H9 (cell line): ENCODE results near the gene LIMK2. TPM values are rescaled to one million over a fixed set of nuclear protein-coding genes. Genes with fewer than 3 reads are reported as not detected.
"Not testable (repeated sequence)": the region's sequence is repeated elsewhere in the genome, so short reads cannot be mapped to it uniquely, and the experiment has no call there.

Experiments
- DNase-seq: peaks from one replicate; pipeline ENCODE4 v3.0.0-alpha.2; 2017
- H2AFZ ChIP-seq: one replicate; pipeline ENCODE4 v1.6.1; 2013; ENCODE audit warnings: mild to moderate bottlenecking, low read length, control low read depth, moderate library complexity
- H2AK5ac ChIP-seq: 2 replicates; pipeline ENCODE4 v1.6.1; 2013; ENCODE audit warnings: low read length, control low read depth, mixed read lengths; ENCODE audit not compliant: insufficient read length
- H2BK120ac ChIP-seq: one replicate; pipeline ENCODE4 v1.6.1; 2013; ENCODE audit warnings: low read depth, mild to moderate bottlenecking, low read length, control low read depth, inconsistent platforms; ENCODE audit not compliant: poor library complexity, severe bottlenecking
- H2BK12ac ChIP-seq: 2 replicates; pipeline ENCODE4 v1.6.1; 2013; ENCODE audit warnings: low read length, control low read depth, mixed read lengths, low read depth; ENCODE audit not compliant: insufficient read length
- H2BK15ac ChIP-seq: 2 replicates; pipeline ENCODE4 v1.6.1; 2013; ENCODE audit warnings: low read depth, low read length, control low read depth
- H2BK20ac ChIP-seq: one replicate; pipeline ENCODE4 v1.6.1; 2013; ENCODE audit warnings: low read depth, mild to moderate bottlenecking, low read length, control low read depth, inconsistent platforms; ENCODE audit not compliant: poor library complexity, severe bottlenecking
- H2BK5ac ChIP-seq: 2 replicates; pipeline ENCODE4 v1.6.1; 2013; ENCODE audit warnings: low read length, control low read depth, mixed read lengths; ENCODE audit not compliant: insufficient read length
- H3K14ac ChIP-seq: 2 replicates; pipeline ENCODE4 v1.6.1; 2013; ENCODE audit warnings: low read length, control low read depth; ENCODE audit not compliant: insufficient read depth
- H3K18ac ChIP-seq: 2 replicates; pipeline ENCODE4 v1.6.1; 2013; ENCODE audit warnings: low read depth, mild to moderate bottlenecking, mixed read lengths, low read length, control low read depth; ENCODE audit not compliant: insufficient read length
- H3K23ac ChIP-seq: 2 replicates; pipeline ENCODE4 v1.6.1; 2013; ENCODE audit warnings: low read length, control low read depth, mixed read lengths, low read depth; ENCODE audit not compliant: insufficient read length
- H3K23me2 ChIP-seq: 2 replicates; pipeline ENCODE4 v1.6.1; 2013; ENCODE audit warnings: low read depth, mild to moderate bottlenecking, mixed read lengths, low read length, control low read depth; ENCODE audit not compliant: insufficient read length, poor library complexity, severe bottlenecking
- H3K27ac ChIP-seq: 2 replicates; pipeline ENCODE4 v1.5.1; 2013; ENCODE audit warnings: low read length, control low read depth, mixed read lengths, low read depth; ENCODE audit not compliant: insufficient read length
- H3K27me3 ChIP-seq: 2 replicates; pipeline ENCODE4 v1.6.1; 2013; ENCODE audit warnings: low read length, control low read depth, inconsistent platforms; ENCODE audit not compliant: insufficient read depth
- H3K4ac ChIP-seq: 2 replicates; pipeline ENCODE4 v1.6.1; 2013; ENCODE audit warnings: low read depth, mild to moderate bottlenecking, control low read depth, inconsistent platforms, low read length, moderate library complexity
- H3K4me1 ChIP-seq: 2 replicates; pipeline ENCODE4 v1.6.1; 2013; ENCODE audit warnings: low read length, control low read depth, inconsistent platforms; ENCODE audit not compliant: insufficient read depth
- H3K4me2 ChIP-seq: 2 replicates; pipeline ENCODE4 v1.6.1; 2013; ENCODE audit warnings: low read length, control low read depth, mixed read lengths; ENCODE audit not compliant: insufficient read length, insufficient read depth
- H3K56ac ChIP-seq: 2 replicates; pipeline ENCODE4 v1.6.1; 2013; ENCODE audit warnings: low read depth, mild to moderate bottlenecking, mixed read lengths, low read length, control low read depth; ENCODE audit not compliant: insufficient read length
- H3K79me1 ChIP-seq: 2 replicates; pipeline ENCODE4 v1.6.1; 2013; ENCODE audit warnings: low read depth, mild to moderate bottlenecking, moderate library complexity, low read length, control low read depth, inconsistent platforms; ENCODE audit not compliant: insufficient read depth, poor library complexity, severe bottlenecking
- H3K79me2 ChIP-seq: 2 replicates; pipeline ENCODE4 v1.6.1; 2013; ENCODE audit warnings: low read length, control low read depth, inconsistent platforms; ENCODE audit not compliant: insufficient read depth
- H3K9ac ChIP-seq: 2 replicates; pipeline ENCODE4 v1.6.1; 2013; ENCODE audit warnings: low read length, control low read depth, mixed read lengths; ENCODE audit not compliant: insufficient read length; ENCODE audit errors: extremely low read depth
- H3K9me3 ChIP-seq: one replicate; pipeline ENCODE4 v1.6.1; 2013; ENCODE audit warnings: low read depth, low read length, inconsistent platforms; ENCODE audit not compliant: control insufficient read depth
- H3T11ph ChIP-seq: one replicate; pipeline ENCODE4 v1.6.1; 2013; ENCODE audit warnings: mild to moderate bottlenecking, low read length, control low read depth, inconsistent platforms
- H4K20me1 ChIP-seq: one replicate; pipeline ENCODE4 v1.6.1; 2013; ENCODE audit not compliant: control insufficient read depth, insufficient read length, insufficient read depth
- H4K5ac ChIP-seq: 2 replicates; pipeline ENCODE4 v1.6.1; 2013; ENCODE audit warnings: low read depth, mild to moderate bottlenecking, mixed read lengths, low read length, control low read depth; ENCODE audit not compliant: insufficient read length
- H4K8ac ChIP-seq: replicated peaks from 2 replicates; pipeline ENCODE4 v1.6.1; 2013; ENCODE audit warnings: low read length, control low read depth, mixed read lengths, low read depth; ENCODE audit not compliant: insufficient read length
- H4K91ac ChIP-seq: 2 replicates; pipeline ENCODE4 v1.6.1; 2013; ENCODE audit warnings: low read depth, mild to moderate bottlenecking, moderate library complexity, mixed read lengths, low read length, control low read depth; ENCODE audit not compliant: insufficient read length
- H3K27ac Mint-ChIP-seq, 3 experiments: 2 replicates in 2 of 3; 3 replicates in 1 of 3; pipeline ENCODE4 v1.8.0; 2020 to 2021; ENCODE audit warnings: mixed read lengths in 3 of 3, mild to moderate bottlenecking in 1 of 3, moderate library complexity in 1 of 3
- H3K27me3 Mint-ChIP-seq: 2 replicates; pipeline ENCODE4 v1.8.0; 2021; ENCODE audit warnings: low read depth, mild to moderate bottlenecking, moderate library complexity, mixed read lengths
- H3K36me3 Mint-ChIP-seq, 3 experiments: 2 replicates in 2 of 3; 3 replicates in 1 of 3; pipeline ENCODE4 v1.8.0; 2020 to 2021; ENCODE audit warnings: low read depth in 3 of 3, mixed read lengths in 3 of 3; ENCODE audit not compliant: insufficient read depth in 1 of 3
- H3K4me1 Mint-ChIP-seq, 2 experiments: 2 replicates each; pipeline ENCODE4 v1.8.0; 2020; ENCODE audit warnings: mixed read lengths in 2 of 2
- H3K4me3 Mint-ChIP-seq, 2 experiments: 2 replicates in 1 of 2; 3 replicates in 1 of 2; pipeline ENCODE4 v1.8.0; 2020 to 2021; ENCODE audit warnings: mild to moderate bottlenecking in 2 of 2, mixed read lengths in 2 of 2, moderate library complexity in 1 of 2
- H3K9me3 Mint-ChIP-seq, 2 experiments: 2 replicates in 1 of 2; 3 replicates in 1 of 2; pipeline ENCODE4 v1.8.0; 2020; ENCODE audit warnings: mild to moderate bottlenecking in 2 of 2, mixed read lengths in 2 of 2, moderate library complexity in 1 of 2
- WGBS: extraction: QIAGEN DNeasy Blood & Tissue Kit; methylation state at CpG from one replicate; pipeline ENCODE4 v1.1.7; 2013; ENCODE audit warnings: missing lambda C conversion rate, low lambda C conversion rate, mixed read lengths; ENCODE audit not compliant: insufficient read length; ENCODE audit errors: extremely low coverage; 5-methylcytosine and 5-hydroxymethylcytosine counted together
- total RNA-seq: library from RNA; stranded (reverse); gene quantifications from 2 replicates; pipeline ENCODE4 v1.2.1, GENCODE V29; 2021
- TF ChIP-seq, protein P1 (sequence below): fragments of 200-600 bp; sonication (generic); conservative IDR thresholded peaks from 3 replicates; pipeline ENCODE4 v1.8.0; 2021; ENCODE audit warnings: antibody characterized with exemption, mild to moderate bottlenecking

LIMK2 gene
- total RNA-seq, 1 experiment from 2014 or later = 51.3 TPM

DNA sequence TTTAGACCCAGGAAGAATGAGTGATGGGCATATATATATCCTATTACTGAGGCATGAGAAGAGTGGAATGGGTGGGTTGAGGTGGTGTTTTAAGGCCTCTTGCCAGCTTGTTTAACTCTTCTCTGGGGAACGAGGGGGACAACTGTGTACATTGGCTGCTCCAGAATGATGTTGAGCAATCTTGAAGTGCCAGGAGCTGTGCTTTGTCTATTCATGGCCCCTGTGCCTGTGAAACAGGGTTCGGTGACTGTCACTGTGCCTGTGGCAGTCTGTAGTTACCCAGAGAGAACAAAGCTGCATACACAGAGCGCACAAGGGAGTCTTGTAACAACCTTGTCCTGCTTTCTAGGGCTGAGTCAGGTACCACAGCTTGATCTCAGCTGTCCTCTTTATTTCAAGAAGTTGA lies 11.7 kb downstream of the LIMK2 start:
- peaks cover 6 to 12% of the 10 kb centered on the region in 2 experiments; a peak in 3 of 4 replicates for H3K4me1 Mint-ChIP-seq

DNA sequence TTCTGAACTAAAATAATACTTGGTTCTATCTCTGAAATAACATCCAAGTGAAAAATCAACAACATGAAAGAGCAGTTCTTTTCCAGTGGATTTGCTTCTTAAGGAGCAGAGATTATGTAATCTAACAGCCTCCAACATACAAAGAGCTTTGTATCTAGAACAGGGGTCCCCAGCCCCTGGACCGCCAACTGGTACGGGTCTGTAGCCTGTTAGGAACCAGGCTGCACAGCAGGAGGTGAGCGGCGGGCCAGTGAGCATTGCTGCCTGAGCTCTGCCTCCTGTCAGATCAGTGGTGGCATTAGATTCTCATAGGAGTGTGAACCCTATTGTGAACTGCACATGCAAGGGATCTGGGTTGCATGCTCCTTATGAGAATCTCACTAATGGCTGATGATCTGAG lies 12.6 kb downstream of the LIMK2 start:
- H2AK5ac ChIP-seq, H3K27ac Mint-ChIP-seq, H2BK12ac ChIP-seq, H3K4me3 Mint-ChIP-seq, H3K23me2 ChIP-seq, H2BK120ac ChIP-seq, DNase-seq, H3K27ac ChIP-seq, H3K9me3 Mint-ChIP-seq, H3K23ac ChIP-seq, H4K91ac ChIP-seq, H3K4ac ChIP-seq, H3K79me1 ChIP-seq, H3T11ph ChIP-seq, H3K27me3 ChIP-seq, H2BK15ac ChIP-seq, H3K4me2 ChIP-seq, H3K9ac ChIP-seq, H3K18ac ChIP-seq, H4K5ac ChIP-seq, H4K8ac ChIP-seq, H2AFZ ChIP-seq, H3K56ac ChIP-seq, H3K9me3 ChIP-seq, H3K27me3 Mint-ChIP-seq, H3K79me2 ChIP-seq, H3K14ac ChIP-seq, H3K4me1 ChIP-seq, H2BK5ac ChIP-seq, H4K20me1 ChIP-seq, H2BK20ac ChIP-seq: not testable (repeated sequence)
- no CpG with 5 or more reads among the region's 4 CpGs for WGBS
- Mint-ChIP-seq H3K36me3 (peaks cover 3 to 27% (median 13%) of the 10 kb centered on the region in 3 experiments; a peak in 6 of 7 replicates), H3K4me1 (peaks cover 13 to 21% of the 10 kb centered on the region in 2 experiments)

More for the DNA sequence above, 11.7 kb downstream of the LIMK2 start:
- DNase-seq = no peak
- H2BK120ac ChIP-seq = no peak overlapping the region
- H3K4me3 Mint-ChIP-seq = no peak overlapping the region
- H3K27ac ChIP-seq = no peak overlapping the region
- no peak overlapping the region for H3K4ac ChIP-seq
- no peaks in the 10 kb centered on the region for H3K23me2 ChIP-seq
- peaks cover 3 to 21% (median 13%) of the 10 kb centered on the region in 3 experiments; a peak in 6 of 7 replicates for H3K36me3 Mint-ChIP-seq
- H2BK5ac ChIP-seq = no peak overlapping the region
- H3K4me2 ChIP-seq = no peak overlapping the region
- peaks cover 3% of the 10 kb centered on the region for H3K79me1 ChIP-seq
- no peak overlapping the region for H4K5ac ChIP-seq
- H2BK20ac ChIP-seq = no peak overlapping the region
- H3K23ac ChIP-seq = no peak overlapping the region
- H4K8ac ChIP-seq = no peak overlapping the region
- no peaks in the 10 kb centered on the region for H3K27me3 Mint-ChIP-seq
- no peak overlapping the region for H3K14ac ChIP-seq
- H3K9ac ChIP-seq = no peak overlapping the region
- H3K79me2 ChIP-seq = peaks cover 6% of the 10 kb centered on the region; the same call in 1 of the 2 replicates
- H2BK15ac ChIP-seq = no peak overlapping the region
- no peak overlapping the region for H4K91ac ChIP-seq
- no peak overlapping the region for H2AFZ ChIP-seq
- H3K56ac ChIP-seq = no peak overlapping the region
- H3K27ac Mint-ChIP-seq = no peak overlapping the region
- H3K18ac ChIP-seq = no peak overlapping the region
- no peaks in the 10 kb centered on the region for H3K9me3 Mint-ChIP-seq
- no peaks in the 10 kb centered on the region for H3K27me3 ChIP-seq
- H2AK5ac ChIP-seq = no peak overlapping the region
- no peak overlapping the region for H3T11ph ChIP-seq
- no peaks in the 10 kb centered on the region for H3K4me1 ChIP-seq
- no CpG with 5 or more reads among the region's 3 CpGs for WGBS
- H4K20me1 ChIP-seq = no peaks in the 10 kb centered on the region
- no peaks in the 10 kb centered on the region for H3K9me3 ChIP-seq
- TF ChIP-seq, protein P1, sequence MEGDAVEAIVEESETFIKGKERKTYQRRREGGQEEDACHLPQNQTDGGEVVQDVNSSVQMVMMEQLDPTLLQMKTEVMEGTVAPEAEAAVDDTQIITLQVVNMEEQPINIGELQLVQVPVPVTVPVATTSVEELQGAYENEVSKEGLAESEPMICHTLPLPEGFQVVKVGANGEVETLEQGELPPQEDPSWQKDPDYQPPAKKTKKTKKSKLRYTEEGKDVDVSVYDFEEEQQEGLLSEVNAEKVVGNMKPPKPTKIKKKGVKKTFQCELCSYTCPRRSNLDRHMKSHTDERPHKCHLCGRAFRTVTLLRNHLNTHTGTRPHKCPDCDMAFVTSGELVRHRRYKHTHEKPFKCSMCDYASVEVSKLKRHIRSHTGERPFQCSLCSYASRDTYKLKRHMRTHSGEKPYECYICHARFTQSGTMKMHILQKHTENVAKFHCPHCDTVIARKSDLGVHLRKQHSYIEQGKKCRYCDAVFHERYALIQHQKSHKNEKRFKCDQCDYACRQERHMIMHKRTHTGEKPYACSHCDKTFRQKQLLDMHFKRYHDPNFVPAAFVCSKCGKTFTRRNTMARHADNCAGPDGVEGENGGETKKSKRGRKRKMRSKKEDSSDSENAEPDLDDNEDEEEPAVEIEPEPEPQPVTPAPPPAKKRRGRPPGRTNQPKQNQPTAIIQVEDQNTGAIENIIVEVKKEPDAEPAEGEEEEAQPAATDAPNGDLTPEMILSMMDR = no peak
- no peak overlapping the region for H2BK12ac ChIP-seq
